ENCODE data around the gene KLHL2. TPM values are rescaled to one million over a fixed set of nuclear protein-coding genes. Genes with fewer than 3 reads are reported as not detected.

The KLHL2 gene, protein sequence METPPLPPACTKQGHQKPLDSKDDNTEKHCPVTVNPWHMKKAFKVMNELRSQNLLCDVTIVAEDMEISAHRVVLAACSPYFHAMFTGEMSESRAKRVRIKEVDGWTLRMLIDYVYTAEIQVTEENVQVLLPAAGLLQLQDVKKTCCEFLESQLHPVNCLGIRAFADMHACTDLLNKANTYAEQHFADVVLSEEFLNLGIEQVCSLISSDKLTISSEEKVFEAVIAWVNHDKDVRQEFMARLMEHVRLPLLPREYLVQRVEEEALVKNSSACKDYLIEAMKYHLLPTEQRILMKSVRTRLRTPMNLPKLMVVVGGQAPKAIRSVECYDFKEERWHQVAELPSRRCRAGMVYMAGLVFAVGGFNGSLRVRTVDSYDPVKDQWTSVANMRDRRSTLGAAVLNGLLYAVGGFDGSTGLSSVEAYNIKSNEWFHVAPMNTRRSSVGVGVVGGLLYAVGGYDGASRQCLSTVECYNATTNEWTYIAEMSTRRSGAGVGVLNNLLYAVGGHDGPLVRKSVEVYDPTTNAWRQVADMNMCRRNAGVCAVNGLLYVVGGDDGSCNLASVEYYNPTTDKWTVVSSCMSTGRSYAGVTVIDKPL
- total RNA-seq (2016; rRNA removed; fragmentation: Illumina TruSeq; extraction: Trizol) (14.4 and 17.6 TPM in 2 replicates), polyA plus RNA-seq (2011; rRNA removed) (7.3 and 9.2 TPM in 2 replicates), polyA minus RNA-seq (2011; rRNA and poly(A)+ RNA removed; ENCODE audit: low replicate concordance) (3.6 and 4.7 TPM in 2 replicates), Bru-seq, nascent RNA (percentile 71 among the genes with signal in this experiment), BruChase-seq, experiment 1, labeled RNA remaining after a 6-hour chase (percentile 64 among the genes with signal in this experiment), BruChase-seq, experiment 2, labeled RNA remaining after a 2-hour chase (percentile 62 among the genes with signal in this experiment)
- 52.4 and 52.6 TPM in 2 replicates for total RNA-seq (2016; cell fraction: cytosol; rRNA removed; fragmentation: Illumina TruSeq; extraction: Trizol; ENCODE audit: low read depth)
- total RNA-seq (2016; cell fraction: insoluble cytoplasmic fraction; rRNA removed; fragmentation: Illumina TruSeq; extraction: Trizol), result 14.9 and 17.3 TPM in 2 replicates
- total RNA-seq (2016; cell fraction: membrane; rRNA removed; fragmentation: Illumina TruSeq; extraction: Trizol), result 23.8 and 25.0 TPM in 2 replicates
- total RNA-seq (2016; cell fraction: nucleus; rRNA removed; fragmentation: Illumina TruSeq; extraction: Trizol), result 11.9 and 12.8 TPM in 2 replicates
- 4.0 and 6.6 TPM in 2 replicates for polyA plus RNA-seq (2011; cell fraction: cytosol; rRNA removed)
- 4.0 and 5.2 TPM in 2 replicates for polyA plus RNA-seq (2011; cell fraction: nucleus; rRNA removed)
- 9.3 and 10.4 TPM in 2 replicates for polyA plus RNA-seq (2012)
- polyA plus RNA-seq (2016; cell fraction: cytosol; fragmentation: Illumina TruSeq; extraction: Trizol; ENCODE audit: low read depth), result 5.6 and 5.7 TPM in 2 replicates
- polyA plus RNA-seq (2016; cell fraction: insoluble cytoplasmic fraction; fragmentation: Illumina TruSeq; extraction: Trizol; ENCODE audit: low read depth), result 13.3 and 13.7 TPM in 2 replicates
- polyA plus RNA-seq (2016; cell fraction: membrane; fragmentation: Illumina TruSeq; extraction: Trizol; ENCODE audit: low read depth), result 10.8 and 11.4 TPM in 2 replicates
- 12.2 and 13.7 TPM in 2 replicates for polyA plus RNA-seq (2016; cell fraction: nucleus; fragmentation: Illumina TruSeq; extraction: Trizol; ENCODE audit: insufficient read depth, low read depth)
- polyA minus RNA-seq (2011; cell fraction: cytosol; rRNA and poly(A)+ RNA removed), result 4.5 and 5.6 TPM in 2 replicates
- 12.9 and 14.2 TPM in 2 replicates for polyA minus RNA-seq (2011; cell fraction: nucleus; rRNA and poly(A)+ RNA removed)
- long read RNA-seq, experiment 1, partial matches to known transcripts, result 1 of 3 reads
- long read RNA-seq, experiment 1, other reads (novel, unspliced or antisense), result 0 of 3 reads
- long read RNA-seq, experiment 2, partial matches to known transcripts, result 3 of 8 reads
- long read RNA-seq, experiment 2, other reads (novel, unspliced or antisense), result 5 of 8 reads

GRCh38 chr4:165207431-165208220 lies at the start of gene KLHL2:
Gene KLHL2, plus strand, starts transcription at chr4:165207561. Its CDS starts 316 bp downstream, at chr4:165207877.
- intact Hi-C loops (cut with micrococcal nuclease; ENCODE audit: unreplicated experiment), result loop anchor here (2.0 to 5.0 kb wide), 4 partner anchors 39 to 119 kb away; partner anchors contain the start of genes MSMO1 and TMEM192
- H3K79me2 ChIP-seq (ENCODE audit: insufficient read depth, low read length), result peaks cover 35% of the 10 kb centered on the region
- peaks cover 41% of the 10 kb centered on the region for H3K4me1 ChIP-seq (ENCODE audit: insufficient read depth, low read length)
- H3K27me3 ChIP-seq (ENCODE audit: control insufficient read depth in 1 of 2, insufficient read depth in 2 of 2, low read length in 2 of 2), result peaks cover 0 to 3% of the 10 kb centered on the region in 2 experiments; a peak in 1 of 5 replicates
- no peaks in the 10 kb centered on the region for H3K36me3 ChIP-seq (replicated peaks in 1 of 2; ENCODE audit: control insufficient read depth in 1 of 2, insufficient read depth in 2 of 2, low read length in 2 of 2)
- H3K4me3 ChIP-seq (replicated peaks in 1 of 3; ENCODE audit: insufficient read depth in 1 of 3, low read depth in 2 of 3, low read length in 3 of 3), result peak within 1 kb of the TSS; percentile 78 to 92 (median 87)
- H2AFZ ChIP-seq (ENCODE audit: low read length), result peak within 1 kb of the TSS; percentile 99
- POLR2A ChIA-PET, result interaction anchor here (2.3 kb wide), 1 partner anchor 120 kb away, joined by 7 read pairs; the partner anchor contains the start of gene MSMO1
- under 1% methylated on average over 32 of the region's 113 CpGs for WGBS (ENCODE audit: low lambda C conversion rate)
- FAIRE-seq, result no peak
- no peaks in the 10 kb centered on the region for H4K20me1 ChIP-seq (ENCODE audit: insufficient read depth, low read length)
- peak within 1 kb of the TSS; percentile 43 for H3K27ac ChIP-seq (ENCODE audit: extremely low read length, insufficient read depth, low read length)
- peak within 1 kb of the TSS; percentile 72 for H3K9ac ChIP-seq (ENCODE audit: insufficient read depth, low read depth, low read length)
- no TSS peak for BruUV-seq (replicated peaks)
- no peaks in the 10 kb centered on the region for H3K9me3 ChIP-seq (ENCODE audit: low read length)
- in situ Hi-C loops (cut with HindIII; ENCODE audit: extremely low pct_ligation_motif_present, low pct_unique_long_range_greater_than_20kb), result loop anchor here (5.0 kb wide), 1 partner anchor 120 kb away; the partner anchor contains the start of gene MSMO1
- ATAC-seq, result peak; percentile 86
- CTCF ChIA-PET (ENCODE audit: low intra/inter-chr PET ratio, low total read pairs), result no interaction called here
- DNase-seq (ENCODE audit: low spot score), result peak; percentile 49
- peak within 1 kb of the TSS; percentile 100 for H3K4me2 ChIP-seq (ENCODE audit: low read depth, low read length)
- peak; percentile 47 for TF ChIP-seq PHF20 (CRISPR knock-in tag; IDR thresholded peaks at IDR 0.05)
- no peak for TF ChIP-seq SAFB2 (CRISPR knock-in tag; IDR thresholded peaks at IDR 0.05; ENCODE audit: borderline replicate concordance, low read depth)
- TF ChIP-seq SKI (IDR thresholded peaks at IDR 0.05; ENCODE audit: partially characterized antibody), result peak; percentile 49
- TF ChIP-seq ZNF674 (CRISPR knock-in tag; IDR thresholded peaks at IDR 0.05; ENCODE audit: low read depth), result 0 out of 2 replicates have a peak, but pooled peaks have one; percentile 45
- TF ChIP-seq ZFP36L1 (CRISPR knock-in tag; IDR thresholded peaks at IDR 0.05), result no peak
- TF ChIP-seq MAX (IDR thresholded peaks at IDR 0.05), result peak; percentile 50; the same call in 1 of the 2 replicates
- TF ChIP-seq, protein P1, sequence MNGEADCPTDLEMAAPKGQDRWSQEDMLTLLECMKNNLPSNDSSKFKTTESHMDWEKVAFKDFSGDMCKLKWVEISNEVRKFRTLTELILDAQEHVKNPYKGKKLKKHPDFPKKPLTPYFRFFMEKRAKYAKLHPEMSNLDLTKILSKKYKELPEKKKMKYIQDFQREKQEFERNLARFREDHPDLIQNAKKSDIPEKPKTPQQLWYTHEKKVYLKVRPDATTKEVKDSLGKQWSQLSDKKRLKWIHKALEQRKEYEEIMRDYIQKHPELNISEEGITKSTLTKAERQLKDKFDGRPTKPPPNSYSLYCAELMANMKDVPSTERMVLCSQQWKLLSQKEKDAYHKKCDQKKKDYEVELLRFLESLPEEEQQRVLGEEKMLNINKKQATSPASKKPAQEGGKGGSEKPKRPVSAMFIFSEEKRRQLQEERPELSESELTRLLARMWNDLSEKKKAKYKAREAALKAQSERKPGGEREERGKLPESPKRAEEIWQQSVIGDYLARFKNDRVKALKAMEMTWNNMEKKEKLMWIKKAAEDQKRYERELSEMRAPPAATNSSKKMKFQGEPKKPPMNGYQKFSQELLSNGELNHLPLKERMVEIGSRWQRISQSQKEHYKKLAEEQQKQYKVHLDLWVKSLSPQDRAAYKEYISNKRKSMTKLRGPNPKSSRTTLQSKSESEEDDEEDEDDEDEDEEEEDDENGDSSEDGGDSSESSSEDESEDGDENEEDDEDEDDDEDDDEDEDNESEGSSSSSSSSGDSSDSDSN (CRISPR knock-in tag; IDR thresholded peaks at IDR 0.05), result peak; percentile 72; the same call in 1 of the 2 replicates
- TF ChIP-seq HES4 (CRISPR knock-in tag; IDR thresholded peaks at IDR 0.05; ENCODE audit: borderline replicate concordance), result peak; percentile 73
- TF ChIP-seq ZNF451 (CRISPR knock-in tag; IDR thresholded peaks at IDR 0.05), result 0 out of 2 replicates have a peak, but pooled peaks have one; percentile 53
- no peak for TF ChIP-seq ZBTB26 (CRISPR knock-in tag; IDR thresholded peaks at IDR 0.05; ENCODE audit: borderline replicate concordance)
- no peak for TF ChIP-seq REL (CRISPR knock-in tag; conservative IDR thresholded peaks at IDR 0.05)
